H1 (cell line): ENCODE results near the gene UMOD. TPM values are rescaled to one million over a fixed set of nuclear protein-coding genes. Genes with fewer than 3 reads are reported as not detected.

ENCODE experiments used
- ASH2L ChIP-seq: fragments of 200-600, 300-600 bp; sonication (generic); IDR thresholded peaks from one replicate; pipeline ENCODE4 v1.7.1; 2017; ENCODE audit warnings: low read length
- HDAC6 ChIP-seq: IDR thresholded peaks from one replicate; pipeline ENCODE4 v1.7.1; 2012; ENCODE audit warnings: low read depth, mild to moderate bottlenecking, inconsistent platforms, low read length, moderate library complexity
- KDM1A ChIP-seq: fragments of 200-600, 300-600 bp; sonication (generic); IDR thresholded peaks from 2 replicates; pipeline ENCODE4 v1.7.1; 2016; ENCODE audit warnings: mild to moderate bottlenecking, low read length, borderline replicate concordance
- RXRA ChIP-seq: IDR thresholded peaks from 2 replicates; pipeline ENCODE4 v1.6.1; 2011; ENCODE audit warnings: low read depth, mild to moderate bottlenecking, low read length, moderate library complexity; ENCODE audit not compliant: insufficient read depth
- SAP30 ChIP-seq: fragments of 300-600 bp; sonication (generic); IDR thresholded peaks from 2 replicates; pipeline ENCODE4 v1.7.1; 2012; ENCODE audit warnings: low read length, moderate library complexity, mild to moderate bottlenecking, inconsistent platforms; ENCODE audit not compliant: insufficient read depth, insufficient replicate concordance
- TAF1 ChIP-seq: IDR thresholded peaks from 2 replicates; pipeline ENCODE4 v1.6.1; 2011; ENCODE audit warnings: mild to moderate bottlenecking, low read depth, low read length
- polyA plus RNA-seq, 7 experiments: library from polyadenylated mRNA; depleted of rRNA in 3 of 7; stranded (reverse) in 5 of 7; unstranded in 2 of 7; fragments of >200 nt in 5 of 7; fragments of 200-250 nt in 2 of 7; gene quantifications; 1 replicate in 5 of 7; 2 replicates in 1 of 7; 4 replicates in 1 of 7; pipeline versions ENCODE4 v1.2.1 to v1.2.3, GENCODE V29; 2011 to 2013; ENCODE audit warnings: missing spikeins in 2 of 7, mixed read lengths in 2 of 7
- total RNA-seq: library from RNA; stranded (reverse); fragmentation: NEBNext Ultra II Directional; extraction: Animal tissue kit (Norgen Biotek cat#: 25700); gene quantifications from 2 replicates; pipeline ENCODE4 v1.2.1, GENCODE V29; 2021

UMOD gene
- total and polyA plus RNA-seq, 2 of the 8 experiments (the other 6 are each of a cell fraction or from before 2014, with no cell fraction given) = not detected

- TF ChIP-seq SAP30 (no peak), KDM1A (no peak), RXRA (no peak), ASH2L (no peak), HDAC6 (no peak), TAF1 (no peak)
Measured at GRCh38 chr16:20334396-20334795, 18.1 kb downstream of the UMOD start (continued).
